Measurements from ENCODE around the gene SMG5.
"Not testable (repeated sequence)": the region's sequence is repeated elsewhere in the genome, so short reads cannot be mapped to it uniquely, and the experiment has no call there.

SMG5 gene

GRCh38 chr1:156282479-156283222 is at the start of gene SMG5:
TSS of gene SMG5 (minus strand) at chr1:156282825. CDS start at chr1:156282680, 145 bp downstream.
- DNase-seq (ENCODE audit: low read depth) = peak; percentile 97
- TF ChIP-seq CTCF (IDR thresholded peaks at IDR 0.05; ENCODE audit: control insufficient read depth, insufficient read depth, low read depth, low read length, missing control alignments) = no peak
- H3K4me3 ChIP-seq (ENCODE audit: control insufficient read depth, low read depth, low read length) = peak within 1 kb of the TSS; percentile 71

GRCh38 chr1:156323179-156323578 is 40.6 kb upstream of the SMG5 start:
- DNase-seq (ENCODE audit: low read depth); H3K4me3 ChIP-seq (ENCODE audit: control insufficient read depth, low read depth, low read length): not testable (repeated sequence)

GRCh38 chr1:156320560-156320959 is 37.9 kb upstream of the SMG5 start:
- no peak overlapping the region for H3K4me3 ChIP-seq (ENCODE audit: control insufficient read depth, low read depth, low read length)
- no peak for TF ChIP-seq CTCF (IDR thresholded peaks at IDR 0.05; ENCODE audit: control insufficient read depth, insufficient read depth, low read depth, low read length, missing control alignments)
- DNase-seq (ENCODE audit: low read depth) = no peak

GRCh38 chr1:156319664-156320063 is 37.0 kb upstream of the SMG5 start:
- no peak for DNase-seq (ENCODE audit: low read depth)
- peak; percentile 52 for TF ChIP-seq CTCF (IDR thresholded peaks at IDR 0.05; ENCODE audit: control insufficient read depth, insufficient read depth, low read depth, low read length, missing control alignments)
- no peak overlapping the region for H3K4me3 ChIP-seq (ENCODE audit: control insufficient read depth, low read depth, low read length)

GRCh38 chr1:156316909-156317308 is 34.3 kb upstream of the SMG5 start:
- TF ChIP-seq CTCF (IDR thresholded peaks at IDR 0.05; ENCODE audit: control insufficient read depth, insufficient read depth, low read depth, low read length, missing control alignments) = no peak
- no peak overlapping the region for H3K4me3 ChIP-seq (ENCODE audit: control insufficient read depth, low read depth, low read length)
- DNase-seq (ENCODE audit: low read depth) = no peak

- DNase-seq (ENCODE audit: low read depth) = no peak
- H3K4me3 ChIP-seq (ENCODE audit: control insufficient read depth, low read depth, low read length) = no peak overlapping the region
- TF ChIP-seq CTCF (IDR thresholded peaks at IDR 0.05; ENCODE audit: control insufficient read depth, insufficient read depth, low read depth, low read length, missing control alignments) = no peak
Measured at GRCh38 chr1:156310962-156311361, 28.3 kb upstream of the SMG5 start.

GRCh38 chr1:156308078-156308477 is 25.5 kb upstream of the SMG5 start:
- H3K4me3 ChIP-seq (ENCODE audit: control insufficient read depth, low read depth, low read length) = no peak overlapping the region
- no peak for DNase-seq (ENCODE audit: low read depth)
- no peak for TF ChIP-seq CTCF (IDR thresholded peaks at IDR 0.05; ENCODE audit: control insufficient read depth, insufficient read depth, low read depth, low read length, missing control alignments)
